DMS153 treated with DMSO at 0.1 percent for 48 hours (cell line): ENCODE results near the gene BACE1.

ENCODE experiments used
- DNase-seq: peaks from one replicate; lab custom pipeline; 2025; ENCODE audit not compliant: unreplicated experiment; lab: John Stamatoyannopoulos, UW

The BACE1 gene

GRCh38 chr11:117313091-117313490 is 3.0 kb downstream of the BACE1 start:
- no peak for DNase-seq

- no peak for DNase-seq
Observed at GRCh38 chr11:117309310-117309709, 6.7 kb downstream of the BACE1 start.

GRCh38 chr11:117305145-117305544 is 10.9 kb downstream of the BACE1 start:
- no peak for DNase-seq

- no peak for DNase-seq
Observed at GRCh38 chr11:117303646-117304315, 12.3 kb downstream of the BACE1 start.

GRCh38 chr11:117303101-117303500 is 13.0 kb downstream of the BACE1 start:
- peak; percentile 26 for DNase-seq

- no peak for DNase-seq
Observed at GRCh38 chr11:117302228-117302627, 13.8 kb downstream of the BACE1 start.

- DNase-seq: no peak
Observed at GRCh38 chr11:117300773-117301172, 15.3 kb downstream of the BACE1 start.

GRCh38 chr11:117300283-117300663 is 15.8 kb downstream of the BACE1 start:
- no peak for DNase-seq

- DNase-seq: no peak
Observed at GRCh38 chr11:117299351-117300282, 16.4 kb downstream of the BACE1 start.

GRCh38 chr11:117298195-117298594 is 17.9 kb downstream of the BACE1 start:
- no peak for DNase-seq

- DNase-seq: no peak
Observed at GRCh38 chr11:117296881-117297280, 19.2 kb downstream of the BACE1 start.

- no peak for DNase-seq
Observed at GRCh38 chr11:117295438-117296137, 20.5 kb downstream of the BACE1 start.

GRCh38 chr11:117292616-117293015 is 23.4 kb downstream of the BACE1 start:
- no peak for DNase-seq

GRCh38 chr11:117290809-117291396 is 25.2 kb downstream of the BACE1 start, which contains the start of gene BACE1-AS:
TSS of gene BACE1-AS (plus strand) at chr11:117291346.
- no peak for DNase-seq

GRCh38 chr11:117289795-117290194 is 26.3 kb downstream of the BACE1 start:
- DNase-seq: no peak

- no peak for DNase-seq
Observed at GRCh38 chr11:117287668-117288067, 28.4 kb downstream of the BACE1 start.

- no peak for DNase-seq
Observed at GRCh38 chr11:117286588-117286987, 29.5 kb downstream of the BACE1 start.

- no peak for DNase-seq
Observed at GRCh38 chr11:117284053-117284452, 32.0 kb downstream of the BACE1 start.

- DNase-seq: no peak
Observed at GRCh38 chr11:117282956-117283355, 33.1 kb downstream of the BACE1 start.

- DNase-seq: no peak
Observed at GRCh38 chr11:117281869-117282268, 34.2 kb downstream of the BACE1 start.

- DNase-seq: no peak
Observed at GRCh38 chr11:117281159-117281558, 34.9 kb downstream of the BACE1 start.
